Calu3 (cell line): ENCODE results near the gene CDK5R1. TPM values are rescaled to one million over a fixed set of nuclear protein-coding genes. Genes with fewer than 3 reads are reported as not detected.
A peak's percentile ranks its signal among the peaks of the same experiment; 100 is the strongest.

Experiments used
- Bru-seq: library from RNA; stranded (reverse); fragments of 400-500 nt; gene quantifications from one replicate; lab custom pipeline; 2021; lab: Mats Ljungman, UMichigan
- BruChase-seq, 2 experiments: library from RNA; stranded (reverse); fragments of 400-500 nt; gene quantifications; one replicate each; lab custom pipeline; 2021; lab: Mats Ljungman, UMichigan
- BruUV-seq: library from RNA; stranded (reverse); fragments of 400-500 nt; replicated peaks from 2 replicates; lab custom pipeline; 2021; lab: Mats Ljungman, UMichigan
- CTCF ChIA-PET: fragments of 300-600 bp; sonication (Branson Sonifier 250); formaldehyde crosslinking; loops from one replicate; lab custom pipeline; 2022; ENCODE audit warnings: antibody characterized with exemption; lab: Charles Lee
- DNase-seq: peaks from one replicate; pipeline ENCODE4 v3.0.0; 2022
- H3K27ac Mint-ChIP-seq: one replicate; pipeline ENCODE4 v1.8.0; 2022; ENCODE audit warnings: mixed read lengths; ENCODE audit not compliant: unreplicated experiment
- H3K27me3 Mint-ChIP-seq: one replicate; pipeline ENCODE4 v1.8.0; 2022; ENCODE audit warnings: mixed read lengths; ENCODE audit not compliant: unreplicated experiment
- H3K36me3 Mint-ChIP-seq: one replicate; pipeline ENCODE4 v1.8.0; 2022; ENCODE audit warnings: mild to moderate bottlenecking, moderate library complexity, mixed read lengths; ENCODE audit not compliant: insufficient read depth, unreplicated experiment
- H3K4me1 Mint-ChIP-seq: one replicate; pipeline ENCODE4 v1.8.0; 2022; ENCODE audit warnings: mild to moderate bottlenecking, low read depth, mixed read lengths; ENCODE audit not compliant: unreplicated experiment
- H3K4me3 Mint-ChIP-seq: one replicate; pipeline ENCODE4 v1.8.0; 2022; ENCODE audit warnings: mild to moderate bottlenecking, low read depth, moderate library complexity, mixed read lengths; ENCODE audit not compliant: unreplicated experiment
- H3K9me3 Mint-ChIP-seq: one replicate; pipeline ENCODE4 v1.8.0; 2022; ENCODE audit warnings: low read depth, mixed read lengths; ENCODE audit not compliant: unreplicated experiment
- CTCF ChIP-seq: fragments of 200-600 bp; IDR thresholded peaks from one replicate; pipeline ENCODE4 v1.8.0; 2022; ENCODE audit warnings: antibody characterized with exemption; ENCODE audit not compliant: unreplicated experiment
- intact Hi-C: fragments of 100-400 bp; cut with micrococcal nuclease; formaldehyde crosslinking; loops from one replicate; pipeline ENCODE4 v1.10.0; 2022; ENCODE audit not compliant: unreplicated experiment
- long read RNA-seq: library from polyadenylated mRNA; stranded (forward); transcript quantifications from one replicate; pipeline ENCODE4 v2.0.0, GENCODE V29; 2022
- total RNA-seq: library from RNA; stranded (reverse); gene quantifications from 2 replicates; pipeline ENCODE4 v1.2.3, GENCODE V29; 2022

Gene CDK5R1
- total RNA-seq (4.0 and 4.3 TPM in 2 replicates), Bru-seq, nascent RNA (percentile 50 among the genes with signal in this experiment), BruChase-seq, experiment 1, labeled RNA remaining after a 6-hour chase (percentile 49 among the genes with signal in this experiment), BruChase-seq, experiment 2, labeled RNA remaining after a 2-hour chase (percentile 70 among the genes with signal in this experiment)
- long read RNA-seq, full-length matches to known transcripts = 2 of 4 reads
- long read RNA-seq, partial matches to known transcripts = 0 of 4 reads
- long read RNA-seq, other reads (novel, unspliced or antisense) = 2 of 4 reads

GRCh38 chr17:32486701-32487472 lies at the start of gene CDK5R1:
Gene CDK5R1, plus strand, starts transcription at chr17:32486993. Its CDS starts 628 bp downstream, at chr17:32487621.
- Mint-ChIP-seq H3K27ac (peak within 1 kb of the TSS; percentile 60), H3K9me3 (no peaks in the 10 kb centered on the region), H3K4me1 (peaks cover 17% of the 10 kb centered on the region), H3K36me3 (peaks cover 46% of the 10 kb centered on the region), H3K27me3 (no peaks in the 10 kb centered on the region), H3K4me3 (peak within 1 kb of the TSS; percentile 76)
- no TSS peak for BruUV-seq
- intact Hi-C loops = no loop called here
- peak; percentile 81 for DNase-seq
- TF ChIP-seq CTCF = no peak
- CTCF ChIA-PET = interaction anchor here (0.7 to 1.7 kb wide), 3 partner anchors 24 to 172 kb away, joined by 3 to 4 read pairs (median 4); partner anchors contain the start of gene PSMD11

GRCh38 chr17:32440722-32441121 lies 46.1 kb upstream of the CDK5R1 start:
- no peak overlapping the region for H3K27ac Mint-ChIP-seq
- H3K9me3 Mint-ChIP-seq = peaks cover 6% of the 10 kb centered on the region
- peaks cover 22% of the 10 kb centered on the region for H3K36me3 Mint-ChIP-seq
- H3K4me1 Mint-ChIP-seq = peaks cover 6% of the 10 kb centered on the region
- H3K27me3 Mint-ChIP-seq = no peaks in the 10 kb centered on the region
- intact Hi-C loops = no loop called here
- CTCF ChIA-PET = no interaction called here
- no TSS peak for BruUV-seq
- no peak for TF ChIP-seq CTCF
- H3K4me3 Mint-ChIP-seq = no peak overlapping the region
- no peak for DNase-seq

GRCh38 chr17:32441886-32442285 lies 44.9 kb upstream of the CDK5R1 start:
- intact Hi-C loops = no loop called here
- no peak for TF ChIP-seq CTCF
- no TSS peak for BruUV-seq
- Mint-ChIP-seq H3K27ac (no peak overlapping the region), H3K4me3 (no peak overlapping the region), H3K4me1 (peaks cover 15% of the 10 kb centered on the region), H3K27me3 (no peaks in the 10 kb centered on the region), H3K36me3 (peaks cover 31% of the 10 kb centered on the region), H3K9me3 (no peaks in the 10 kb centered on the region)
- no peak for DNase-seq
- CTCF ChIA-PET = interaction anchor here (0.5 to 1.2 kb wide), 2 partner anchors 9 to 236 kb away, joined by 3 to 4 read pairs; no protein-coding TSS in a partner anchor

GRCh38 chr17:32443827-32444300 lies 42.9 kb upstream of the CDK5R1 start:
- no peak for TF ChIP-seq CTCF
- intact Hi-C loops = no loop called here
- Mint-ChIP-seq H3K27me3 (no peaks in the 10 kb centered on the region), H3K4me1 (peaks cover 20% of the 10 kb centered on the region), H3K36me3 (peaks cover 47% of the 10 kb centered on the region), H3K9me3 (no peaks in the 10 kb centered on the region), H3K27ac (peak overlapping the region; percentile 48), H3K4me3 (peak overlapping the region; percentile 89)
- CTCF ChIA-PET = interaction anchor here (0.7 to 3.5 kb wide), 9 partner anchors 10 to 103 kb away, joined by 3 to 22 read pairs (median 4); partner anchors contain the start of gene CDK5R1
- DNase-seq = no peak
- no TSS peak for BruUV-seq
